Stomach (tissue), 9 donors: ENCODE measurements around the gene HMMR. TPM values are rescaled to one million over a fixed set of nuclear protein-coding genes. Genes with fewer than 3 reads are reported as not detected.

Experiments used
- DNase-seq, 2 donors: peaks; one replicate each; pipeline versions ENCODE4 v3.0.0 to v3.0.0-alpha.2; 2013 to 2019
- H3K27ac ChIP-seq, 5 donors: fragments of 200-600 bp in 4 of 5; sonication (generic) in 4 of 5; one replicate each; pipeline ENCODE4 v1.5.1; 2013 to 2019; ENCODE audit warnings: mild to moderate bottlenecking in 1 of 5, moderate library complexity in 1 of 5
- H3K27me3 ChIP-seq, 3 donors: fragments of 200-600 bp; sonication (generic); one replicate each; pipeline ENCODE4 v1.5.1; 2017 to 2019; ENCODE audit warnings: mixed run types in 1 of 3
- H3K36me3 ChIP-seq, 4 donors: fragments of 200-600 bp; sonication (generic); 1 replicate in 3 of 4; 2 replicates in 1 of 4; pipeline ENCODE4 v1.5.1; 2016 to 2019
- H3K4me1 ChIP-seq, 4 donors: fragments of 200-600 bp; sonication (generic); one replicate each; pipeline ENCODE4 v1.5.1; 2016 to 2019
- H3K4me3 ChIP-seq, 4 donors: fragments of 200-600 bp; sonication (generic) in 3 of 4; one replicate each; pipeline ENCODE4 v1.5.1; 2016 to 2019; ENCODE audit warnings: mild to moderate bottlenecking in 1 of 4
- H3K9me3 ChIP-seq, 4 donors: fragments of 200-600 bp; sonication (generic); one replicate each; pipeline ENCODE4 v1.5.1; 2016 to 2019
- EP300 ChIP-seq: sonication (generic); formaldehyde crosslinking; IDR thresholded peaks from one replicate; pipeline ENCODE4 v1.6.1; 2017; ENCODE audit warnings: antibody characterized with exemption
- POLR2A ChIP-seq, 4 donors: fragments of 450-650 bp; IDR thresholded peaks; one replicate each; pipeline ENCODE4 v1.6.1; 2016; ENCODE audit warnings: antibody characterized with exemption in 4 of 4, control low read depth in 2 of 4, mild to moderate bottlenecking in 1 of 4, moderate library complexity in 1 of 4
- POLR2AphosphoS5 ChIP-seq, 3 donors: sonication (generic); formaldehyde crosslinking; IDR thresholded peaks; one replicate each; pipeline ENCODE4 v1.6.1; 2016; ENCODE audit warnings: antibody characterized with exemption in 3 of 3
- WGBS, 5 donors: extraction: QIAGEN DNeasy Blood & Tissue Kit in 3 of 5; methylation state at CpG; one replicate each; pipeline versions ENCODE4 v1.1.5 to v1.1.7; 2013 to 2018; 5-methylcytosine and 5-hydroxymethylcytosine counted together
- intact Hi-C: fragments of 100-400 bp; cut with DNase I; formaldehyde crosslinking; loops from one replicate; pipeline ENCODE4 v1.15.1; 2023; ENCODE audit warnings: low total_unique reads
- polyA plus RNA-seq, 3 donors: library from polyadenylated mRNA; stranded (reverse); fragments of 200-250 nt; gene quantifications; one replicate each; pipeline ENCODE4 v1.2.3, GENCODE V29; 2013
- total RNA-seq, 5 donors: library from RNA; depleted of rRNA; stranded (reverse); fragments of >200 nt; gene quantifications; one replicate each; pipeline versions ENCODE4 v1.1.0 to v1.2.3, GENCODE V29; 2014 to 2016
- TF ChIP-seq, protein P1 (sequence below), 7 experiments: fragments of 450-650 bp in 4 of 7; fragments of 200-600 bp in 3 of 7; sonication (generic) in 3 of 7; IDR thresholded peaks; one replicate each; pipeline ENCODE4 v1.5.1; 2016 to 2019; ENCODE audit warnings: antibody characterized with exemption in 7 of 7, control low read depth in 2 of 7, mild to moderate bottlenecking in 1 of 7
- donor health status: healthy with polysubstance abuse.
- donor health status: Bipolar disorder and iron deficiency.
- donor health status: healthy.

HMMR gene
- total and polyA plus RNA-seq, 8 donors, result 0.15 to 37.5 (median 3.3) TPM

DNA sequence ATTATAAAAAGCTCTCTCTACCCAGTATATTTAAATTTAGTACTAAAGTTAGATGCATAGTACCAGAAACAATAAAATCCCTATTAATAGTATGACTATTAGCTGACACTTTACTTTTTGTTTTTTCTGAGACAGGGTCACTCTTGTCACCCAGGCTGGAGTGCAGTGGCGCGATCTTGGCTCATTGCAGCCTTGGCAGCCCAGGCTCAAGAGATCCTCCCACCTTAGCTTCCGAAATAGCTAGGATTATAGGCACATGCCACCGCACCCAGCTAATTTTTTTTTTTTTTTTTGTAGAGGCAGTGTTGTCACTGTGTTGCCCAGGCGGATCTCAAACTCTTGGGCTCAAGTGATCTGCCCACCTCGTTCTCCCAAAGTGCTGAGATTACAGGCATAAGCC, 15.1 kb upstream of the HMMR start:
- WGBS, 5 donors, result 92 to 99% (median 96%) methylated on average over 6 of the region's 6 CpGs
- peaks cover 33 to 95% (median 90%) of the 10 kb centered on the region in 4 donors for H3K36me3 ChIP-seq

DNA sequence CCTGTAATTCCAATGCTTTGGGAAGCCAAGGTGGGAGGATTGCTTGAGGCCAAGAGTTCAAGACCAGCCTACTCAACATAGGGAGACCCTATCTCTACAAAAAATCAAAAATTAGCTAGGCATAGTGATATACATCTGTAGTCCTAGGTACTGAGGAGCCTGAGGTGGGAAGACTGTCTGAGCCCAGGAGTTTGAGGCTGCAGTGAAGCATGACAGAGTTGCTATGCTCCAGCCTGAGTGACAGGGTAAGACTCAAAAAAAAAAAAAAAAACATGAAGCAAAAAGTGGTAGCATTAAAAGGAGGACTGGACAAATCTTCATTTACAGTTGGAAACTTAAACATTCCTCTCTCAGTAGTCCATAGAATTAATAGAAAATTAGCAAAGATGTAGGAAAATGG, 13.2 kb upstream of the HMMR start:
- TF ChIP-seq POLR2AphosphoS5 (IDR thresholded peaks at IDR 0.05), result no peak
- no peak for TF ChIP-seq POLR2A (IDR thresholded peaks at IDR 0.05)
- TF ChIP-seq, protein P1, sequence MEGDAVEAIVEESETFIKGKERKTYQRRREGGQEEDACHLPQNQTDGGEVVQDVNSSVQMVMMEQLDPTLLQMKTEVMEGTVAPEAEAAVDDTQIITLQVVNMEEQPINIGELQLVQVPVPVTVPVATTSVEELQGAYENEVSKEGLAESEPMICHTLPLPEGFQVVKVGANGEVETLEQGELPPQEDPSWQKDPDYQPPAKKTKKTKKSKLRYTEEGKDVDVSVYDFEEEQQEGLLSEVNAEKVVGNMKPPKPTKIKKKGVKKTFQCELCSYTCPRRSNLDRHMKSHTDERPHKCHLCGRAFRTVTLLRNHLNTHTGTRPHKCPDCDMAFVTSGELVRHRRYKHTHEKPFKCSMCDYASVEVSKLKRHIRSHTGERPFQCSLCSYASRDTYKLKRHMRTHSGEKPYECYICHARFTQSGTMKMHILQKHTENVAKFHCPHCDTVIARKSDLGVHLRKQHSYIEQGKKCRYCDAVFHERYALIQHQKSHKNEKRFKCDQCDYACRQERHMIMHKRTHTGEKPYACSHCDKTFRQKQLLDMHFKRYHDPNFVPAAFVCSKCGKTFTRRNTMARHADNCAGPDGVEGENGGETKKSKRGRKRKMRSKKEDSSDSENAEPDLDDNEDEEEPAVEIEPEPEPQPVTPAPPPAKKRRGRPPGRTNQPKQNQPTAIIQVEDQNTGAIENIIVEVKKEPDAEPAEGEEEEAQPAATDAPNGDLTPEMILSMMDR (IDR thresholded peaks at IDR 0.05), result no peak
- TF ChIP-seq EP300, result no peak
- DNase-seq, result no peak
- H3K4me1 ChIP-seq, result peaks cover 0 to 4% (median 0%) of the 10 kb centered on the region in 4 donors
- no peak overlapping the region for H3K27ac ChIP-seq
- H3K9me3 ChIP-seq, result no peaks in the 10 kb centered on the region
- no peak overlapping the region for H3K4me3 ChIP-seq
- intact Hi-C loops, result no loop called here
- peaks cover 33 to 95% (median 92%) of the 10 kb centered on the region in 4 donors for H3K36me3 ChIP-seq
- no peaks in the 10 kb centered on the region for H3K27me3 ChIP-seq

More for the DNA sequence above, 15.1 kb upstream of the HMMR start:
- no peak for DNase-seq
- Histone ChIP-seq H3K27ac (no peak overlapping the region), H3K9me3 (no peaks in the 10 kb centered on the region), H3K4me3 (no peak overlapping the region), H3K4me1 (peaks cover 3 to 22% (median 9%) of the 10 kb centered on the region in 4 donors), H3K27me3 (no peaks in the 10 kb centered on the region)
- intact Hi-C loops, result no loop called here
- TF ChIP-seq POLR2AphosphoS5 (IDR thresholded peaks at IDR 0.05) (no peak), POLR2A (IDR thresholded peaks at IDR 0.05) (no peak), EP300 (no peak)
- TF ChIP-seq, protein P1 (IDR thresholded peaks at IDR 0.05), result no peak

- WGBS, 5 donors, result 77 to 93% (median 85%) methylated on average over 3 of the region's 3 CpGs
- TF ChIP-seq EP300, result no peak
- TF ChIP-seq POLR2AphosphoS5 (IDR thresholded peaks at IDR 0.05), result no peak
- TF ChIP-seq, protein P1 (IDR thresholded peaks at IDR 0.05), result no peak
- no peak for TF ChIP-seq POLR2A (IDR thresholded peaks at IDR 0.05)
- H3K36me3 ChIP-seq, result peaks cover 27 to 91% (median 89%) of the 10 kb centered on the region in 4 donors
Observed at GRCh38 chr5:163447875-163448274, 12.6 kb upstream of the HMMR start.

DNA sequence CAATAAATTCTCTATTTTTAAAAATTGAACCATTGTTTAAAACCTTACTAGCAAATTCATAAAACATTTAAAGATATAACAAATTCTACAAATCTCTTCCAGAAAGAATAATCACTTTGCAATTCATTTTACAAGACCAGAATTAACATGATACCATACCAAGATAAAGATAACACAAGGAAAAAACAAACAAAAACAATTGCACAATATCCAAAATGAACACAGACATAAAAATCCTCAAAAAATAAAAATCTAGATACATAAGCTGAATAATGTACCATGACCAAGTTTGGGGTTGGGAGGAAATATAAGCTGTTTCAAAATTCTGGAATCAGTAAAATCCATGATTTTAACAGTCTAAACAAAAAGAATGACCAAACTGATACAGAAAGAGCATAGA, 11.9 kb upstream of the HMMR start:
- H3K4me3 ChIP-seq, result no peak overlapping the region
- intact Hi-C loops, result no loop called here
- TF ChIP-seq POLR2A (IDR thresholded peaks at IDR 0.05) (no peak), POLR2AphosphoS5 (IDR thresholded peaks at IDR 0.05) (no peak), EP300 (no peak)
- TF ChIP-seq, protein P1 (IDR thresholded peaks at IDR 0.05), result no peak
- peaks cover 27 to 91% (median 86%) of the 10 kb centered on the region in 4 donors for H3K36me3 ChIP-seq
- no peak for DNase-seq
- no peaks in the 10 kb centered on the region for H3K9me3 ChIP-seq
- no peak overlapping the region for H3K27ac ChIP-seq
- no peaks in the 10 kb centered on the region for H3K27me3 ChIP-seq
- H3K4me1 ChIP-seq, result no peaks in the 10 kb centered on the region

More at GRCh38 chr5:163447875-163448274, 12.6 kb upstream of the HMMR start:
- no peaks in the 10 kb centered on the region for H3K4me1 ChIP-seq
- no peaks in the 10 kb centered on the region for H3K9me3 ChIP-seq
- no peak for DNase-seq
- H3K27ac ChIP-seq, result no peak overlapping the region
- intact Hi-C loops, result no loop called here
- H3K27me3 ChIP-seq, result no peaks in the 10 kb centered on the region
- H3K4me3 ChIP-seq, result no peak overlapping the region
